Cerebellar nuclear complex (tissue), 1 donor: Measurements from ENCODE around the gene STAT3.
"Not testable (repeated sequence)": the region's sequence is repeated elsewhere in the genome, so short reads cannot be mapped to it uniquely, and the experiment has no call there.

Experiments used
- DNase-seq, 2 experiments: peaks; one replicate each; lab custom pipeline; 2025; lab: John Stamatoyannopoulos, UW

The STAT3 gene

GRCh38 chr17:42346481-42346880 is 41.8 kb downstream of the STAT3 start:
- DNase-seq, result no peak

- DNase-seq, result no peak
Observed at GRCh38 chr17:42345396-42346073, 42.7 kb downstream of the STAT3 start.

- no peak for DNase-seq
Observed at GRCh38 chr17:42342242-42343008, 45.8 kb downstream of the STAT3 start.

- DNase-seq, result no peak
Observed at GRCh38 chr17:42341568-42341967, 46.7 kb downstream of the STAT3 start.

GRCh38 chr17:42340691-42341127 is 47.5 kb downstream of the STAT3 start:
- DNase-seq, result no peak

- DNase-seq, result no peak
Observed at GRCh38 chr17:42339221-42339620, 49.0 kb downstream of the STAT3 start.

GRCh38 chr17:42338427-42338985 is 49.7 kb downstream of the STAT3 start:
- DNase-seq, result no peak

GRCh38 chr17:42337442-42337841 is 50.8 kb downstream of the STAT3 start:
- DNase-seq, result no peak

GRCh38 chr17:42334677-42335076 is 53.6 kb downstream of the STAT3 start:
- DNase-seq, result no peak

- DNase-seq, result no peak
Observed at GRCh38 chr17:42333053-42333452, 55.2 kb downstream of the STAT3 start.

GRCh38 chr17:42329025-42329976 is 58.9 kb downstream of the STAT3 start:
- no peak for DNase-seq

- no peak for DNase-seq
Observed at GRCh38 chr17:42325026-42325425, 63.2 kb downstream of the STAT3 start.

GRCh38 chr17:42323268-42323773 is 64.9 kb downstream of the STAT3 start:
- no peak for DNase-seq

- peak; percentile 31 to 58 for DNase-seq
Observed at GRCh38 chr17:42322382-42323267, 65.6 kb downstream of the STAT3 start.

- peak; percentile 35 to 73 for DNase-seq
Observed at GRCh38 chr17:42321555-42321954, 66.7 kb downstream of the STAT3 start.

- not testable (repeated sequence) for DNase-seq
Observed at GRCh38 chr17:42317967-42318366, 70.3 kb downstream of the STAT3 start.

GRCh38 chr17:42317266-42317845 is 70.9 kb downstream of the STAT3 start:
- peak in 1 of 2 experiments; percentile 25 for DNase-seq

GRCh38 chr17:42316755-42317154 is 71.5 kb downstream of the STAT3 start:
- DNase-seq, result no peak

GRCh38 chr17:42315402-42316156 is 72.7 kb downstream of the STAT3 start:
- no peak for DNase-seq
